NT2/D1 (cell line): Measurements from ENCODE around the gene USP1.

Experiments
- SUZ12 ChIP-seq: IDR thresholded peaks from 2 replicates; pipeline ENCODE4 v1.6.1; 2011; ENCODE audit not compliant: insufficient read length, insufficient read depth; ENCODE audit errors: extremely low read depth
- ZNF274 ChIP-seq: IDR thresholded peaks from 2 replicates; pipeline ENCODE4 v1.6.1; 2011; ENCODE audit warnings: mild to moderate bottlenecking, low read depth, low read length

DNA sequence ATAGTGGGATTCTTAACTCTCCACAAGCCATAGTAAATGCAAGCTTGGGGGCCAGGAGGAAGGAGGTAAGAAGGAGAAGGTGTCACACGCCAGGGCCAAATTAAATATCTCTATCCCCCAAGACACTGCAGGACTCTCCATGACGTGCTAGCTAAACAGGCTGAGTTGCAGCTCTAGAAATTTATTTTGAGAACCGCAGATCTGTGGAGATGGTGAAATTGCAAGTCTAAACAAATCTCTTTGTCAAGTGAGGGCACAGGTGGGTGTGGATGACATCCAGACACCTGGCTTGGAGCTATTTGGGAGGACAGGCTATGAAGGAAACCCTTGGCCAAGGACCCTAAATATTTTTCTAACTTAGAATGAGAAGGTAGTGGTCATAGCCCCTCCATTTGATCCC lies 39.5 kb upstream of the USP1 start:
- TF ChIP-seq ZNF274 (no peak), SUZ12 (no peak)
